Pancreas (tissue), 10 donors: Measurements from ENCODE around the gene IQCC. TPM values are rescaled to one million over a fixed set of nuclear protein-coding genes. Genes with fewer than 3 reads are reported as not detected.

Experiments used
- ATAC-seq, 4 donors: fragments of 200-7000 bp; cut with Tn5 transposase; one replicate each; pipeline versions ENCODE4 v1.8.0 to v1.9.1; 2020; ENCODE audit warnings: mild to moderate bottlenecking in 4 of 4, moderate library complexity in 4 of 4
- DNase-seq, 6 donors: peaks; one replicate each; pipeline ENCODE4 v3.0.0-alpha.2; 2020
- FAIRE-seq: peaks from 2 replicates; lab custom pipeline; 2012; peaks lifted over from hg19 to GRCh38; lab: Jason Lieb, UNC
- H3K27ac ChIP-seq, 4 donors: fragments of 200-600 bp; sonication (generic); 1 replicate in 3 of 4; 2 replicates in 1 of 4; pipeline versions ENCODE4 v1.5.0 to v1.8.0; 2020
- H3K27me3 ChIP-seq, 4 donors: fragments of 200-600 bp; one replicate each; pipeline ENCODE4 v1.8.0; 2021
- H3K36me3 ChIP-seq, 3 donors: fragments of 200-600 bp; sonication (generic) in 1 of 3; one replicate each; pipeline versions ENCODE4 v1.5.0 to v1.8.0; 2020 to 2021
- H3K4me1 ChIP-seq, 3 donors: fragments of 200-600 bp; one replicate each; pipeline ENCODE4 v1.8.0; 2021
- H3K4me3 ChIP-seq, 4 donors: fragments of 200-600 bp; sonication (generic) in 2 of 4; one replicate each; pipeline versions ENCODE4 v1.5.0 to v1.8.0; 2020 to 2021
- H3K9me3 ChIP-seq, 4 donors: fragments of 200-600 bp; one replicate each; pipeline ENCODE4 v1.8.0; 2021
- WGBS, 2 donors: extraction: QIAGEN DNeasy Blood & Tissue Kit; methylation state at CpG; one replicate each; pipeline ENCODE4 v1.1.7; 2013; 5-methylcytosine and 5-hydroxymethylcytosine counted together
- intact Hi-C, 3 donors: fragments of 100-400 bp; cut with DNase I; formaldehyde crosslinking; loops; one replicate each; pipeline versions ENCODE4 v1.11.1 to v1.14.2; 2022
- polyA plus RNA-seq, 2 donors: library from polyadenylated mRNA; stranded (reverse); fragments of 200-250 nt; gene quantifications; one replicate each; pipeline ENCODE4 v1.2.3, GENCODE V29; 2013
- total RNA-seq, 6 donors: library from RNA; stranded (reverse); fragmentation: NEBNext Ultra II Directional in 4 of 6; extraction: Animal tissue kit (Norgen Biotek cat#: 25700) in 4 of 6; gene quantifications; one replicate each; pipeline versions ENCODE4 v1.2.1 to v1.2.4, GENCODE V29; 2021 to 2023
- TF ChIP-seq, protein P1 (sequence below), 4 donors: fragments of 200-600 bp; sonication (generic) in 3 of 4; IDR thresholded peaks; one replicate each; pipeline versions ENCODE4 v1.5.0 to v1.8.0; 2021; ENCODE audit warnings: antibody characterized with exemption in 4 of 4
- donor health status: healthy with polysubstance abuse.
- donor health status: DM: no; HTN: no; CAD: no; lungs with moderate emphysema.
- donor health status: DM: no; HTN: no; CAD: no.
- donor health status: control.
- donor health status: control.
- donor health status: Bipolar disorder and iron deficiency.
- donor health status: DM: yes; HTN: yes; CAD: no.
- donor health status: DM: no; HTN: no; CAD: no.
- donor health status: DM: no; HTN: no; CAD: no.
- donor health status: DM: yes; HTN: yes; CAD: no.

The IQCC gene
- total and polyA plus RNA-seq, 8 donors: 1.1 to 5.5 (median 1.5) TPM

GRCh38 chr1:32172621-32173245 is 32.7 kb upstream of the IQCC start:
- Histone ChIP-seq H3K36me3 (peaks cover 0 to 32% (median 16%) of the 10 kb centered on the region in 3 donors), H3K9me3 (no peaks in the 10 kb centered on the region), H3K4me3 (no peak overlapping the region), H3K4me1 (no peaks in the 10 kb centered on the region), H3K27ac (no peak overlapping the region), H3K27me3 (no peaks in the 10 kb centered on the region)
- TF ChIP-seq, protein P1, sequence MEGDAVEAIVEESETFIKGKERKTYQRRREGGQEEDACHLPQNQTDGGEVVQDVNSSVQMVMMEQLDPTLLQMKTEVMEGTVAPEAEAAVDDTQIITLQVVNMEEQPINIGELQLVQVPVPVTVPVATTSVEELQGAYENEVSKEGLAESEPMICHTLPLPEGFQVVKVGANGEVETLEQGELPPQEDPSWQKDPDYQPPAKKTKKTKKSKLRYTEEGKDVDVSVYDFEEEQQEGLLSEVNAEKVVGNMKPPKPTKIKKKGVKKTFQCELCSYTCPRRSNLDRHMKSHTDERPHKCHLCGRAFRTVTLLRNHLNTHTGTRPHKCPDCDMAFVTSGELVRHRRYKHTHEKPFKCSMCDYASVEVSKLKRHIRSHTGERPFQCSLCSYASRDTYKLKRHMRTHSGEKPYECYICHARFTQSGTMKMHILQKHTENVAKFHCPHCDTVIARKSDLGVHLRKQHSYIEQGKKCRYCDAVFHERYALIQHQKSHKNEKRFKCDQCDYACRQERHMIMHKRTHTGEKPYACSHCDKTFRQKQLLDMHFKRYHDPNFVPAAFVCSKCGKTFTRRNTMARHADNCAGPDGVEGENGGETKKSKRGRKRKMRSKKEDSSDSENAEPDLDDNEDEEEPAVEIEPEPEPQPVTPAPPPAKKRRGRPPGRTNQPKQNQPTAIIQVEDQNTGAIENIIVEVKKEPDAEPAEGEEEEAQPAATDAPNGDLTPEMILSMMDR (IDR thresholded peaks at IDR 0.05): no peak
- WGBS, 2 donors: 91 to 100% methylated on average over 1 of the region's 1 CpG
- ATAC-seq (no peak), DNase-seq (no peak), FAIRE-seq (no peak)
- intact Hi-C loops: no loop called here

- WGBS, 2 donors: 76 to 81% methylated on average over 7 of the region's 7 CpGs
- intact Hi-C loops: no loop called here
- H3K27me3 ChIP-seq: no peaks in the 10 kb centered on the region
- H3K4me3 ChIP-seq: peak overlapping the region in 1 of 4 donors; percentile 80
- H3K36me3 ChIP-seq: peaks cover 0 to 4% (median 0%) of the 10 kb centered on the region in 3 donors
- no peak for ATAC-seq
- TF ChIP-seq, protein P1 (IDR thresholded peaks at IDR 0.05): no peak
- FAIRE-seq: no peak
- peaks cover 0 to 16% (median 15%) of the 10 kb centered on the region in 3 donors for H3K4me1 ChIP-seq
- H3K27ac ChIP-seq: peak overlapping the region; percentile 75 to 93 (median 82)
- H3K9me3 ChIP-seq: no peaks in the 10 kb centered on the region
- no peak for DNase-seq
Observed at GRCh38 chr1:32178380-32179192, 26.9 kb upstream of the IQCC start.

DNA sequence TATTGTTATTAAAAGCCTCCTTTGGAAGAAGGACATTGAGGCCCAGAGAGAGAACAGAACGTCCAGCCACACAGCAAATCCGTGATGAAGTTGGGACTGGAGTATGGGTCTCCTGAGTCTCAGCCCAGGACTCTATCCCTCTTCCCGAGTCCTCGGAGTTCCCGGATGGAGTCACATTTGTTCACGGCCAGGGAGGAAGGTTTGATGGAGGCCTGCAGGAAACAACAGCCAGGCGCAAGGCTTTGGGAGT is 26.4 kb upstream of the IQCC start:
- Histone ChIP-seq H3K4me1 (peaks cover 0 to 16% (median 15%) of the 10 kb centered on the region in 3 donors), H3K27me3 (no peaks in the 10 kb centered on the region), H3K9me3 (no peaks in the 10 kb centered on the region), H3K27ac (peak overlapping the region; percentile 75 to 93 (median 82)), H3K36me3 (peaks cover 0 to 8% (median 3%) of the 10 kb centered on the region in 3 donors), H3K4me3 (peak overlapping the region; percentile 46 to 80 (median 67))
- DNase-seq (no peak), FAIRE-seq (no peak), ATAC-seq (peak in 2 of 4 donors; percentile 10 to 17)
- TF ChIP-seq, protein P1 (IDR thresholded peaks at IDR 0.05): no peak
- WGBS, 2 donors: 15 to 16% methylated on average over 7 of the region's 7 CpGs
- intact Hi-C loops: no loop called here

DNA sequence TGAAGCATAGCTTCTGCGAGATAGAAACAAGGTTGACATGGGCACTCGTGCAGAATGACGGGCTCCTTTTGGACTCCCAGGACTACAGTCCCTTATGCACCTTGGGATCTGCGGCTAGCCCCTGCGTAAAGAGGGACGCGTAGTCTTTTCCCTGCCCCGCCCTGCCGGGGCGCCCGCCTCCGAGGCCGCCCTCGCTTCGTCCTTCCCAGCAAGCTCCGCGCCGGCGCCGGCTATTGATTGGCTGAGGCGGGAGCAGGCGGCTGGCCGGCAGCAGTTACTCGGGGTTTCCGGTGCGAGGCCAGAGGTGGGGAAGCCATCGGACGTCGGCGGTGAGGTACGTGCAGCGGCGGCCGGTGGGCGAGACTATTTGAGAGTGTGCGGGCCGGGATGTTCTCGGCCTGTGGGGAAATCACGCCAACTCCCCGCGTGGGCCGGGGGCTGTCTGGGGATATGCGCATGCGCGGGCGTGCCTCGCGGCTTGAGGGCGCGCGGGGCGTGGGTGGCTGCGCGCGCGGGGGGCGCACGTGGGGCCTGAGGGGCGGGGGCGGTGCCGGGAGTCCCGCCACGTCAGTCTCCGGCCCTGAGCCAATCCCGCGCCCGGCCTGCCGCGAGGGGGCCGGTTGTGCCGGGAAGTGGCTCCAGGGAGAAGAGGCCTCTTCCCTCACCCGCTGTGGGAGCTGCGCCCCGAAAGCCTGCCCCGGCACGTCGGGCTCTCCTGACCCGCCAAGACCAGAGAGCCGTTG is 25.9 kb upstream of the IQCC start, which contains the start of gene TXLNA:
Gene TXLNA (plus strand): TSS at position 233 of the 743 bp plus-strand sequence. CDS start 671 bp downstream, outside the sequence.
- H3K4me1 ChIP-seq: peaks cover 0 to 18% (median 15%) of the 10 kb centered on the region in 3 donors
- FAIRE-seq: no peak

More for the DNA sequence above, 25.9 kb upstream of the IQCC start, which contains the start of gene TXLNA:
- intact Hi-C loops: no loop called here
- TF ChIP-seq, protein P1 (IDR thresholded peaks at IDR 0.05): no peak
- Histone ChIP-seq H3K27ac (peak within 1 kb of the TSS; percentile 75 to 93 (median 82)), H3K27me3 (no peaks in the 10 kb centered on the region), H3K36me3 (peaks cover 0 to 13% (median 5%) of the 10 kb centered on the region in 3 donors), H3K9me3 (no peaks in the 10 kb centered on the region), H3K4me3 (peak within 1 kb of the TSS; percentile 46 to 80 (median 67))
- ATAC-seq (peak; percentile 93 to 95 (median 94)), DNase-seq (peak; percentile 89 to 97 (median 93))
- 0 to 1% methylated on average over 67 to 79 of the region's 79 CpGs for WGBS, 2 donors
